Endodermal cell (in vitro differentiated cells): ENCODE data around the gene MARCHF3. TPM values are rescaled to one million over a fixed set of nuclear protein-coding genes. Genes with fewer than 3 reads are reported as not detected.
A peak's percentile ranks its signal among the peaks of the same experiment; 100 is the strongest.

Experiments
- DNase-seq: peaks from one replicate; pipeline ENCODE4 v3.0.0-alpha.2; 2017
- H3K27ac ChIP-seq: 2 replicates; pipeline ENCODE4 v1.5.1; 2013; ENCODE audit warnings: mild to moderate bottlenecking, low read depth, low read length, moderate library complexity
- H3K27me3 ChIP-seq: 2 replicates; pipeline ENCODE4 v1.6.1; 2013; ENCODE audit warnings: mild to moderate bottlenecking, low read length, moderate library complexity; ENCODE audit not compliant: insufficient read depth, control insufficient read depth, poor library complexity, severe bottlenecking
- H3K36me3 ChIP-seq: 2 replicates; pipeline ENCODE4 v1.7.0; 2013; ENCODE audit warnings: mild to moderate bottlenecking, low read length, moderate library complexity; ENCODE audit not compliant: control insufficient read depth, insufficient read depth
- H3K4me1 ChIP-seq: one replicate; pipeline ENCODE4 v1.7.0; 2013; ENCODE audit warnings: low read length; ENCODE audit not compliant: control insufficient read depth, insufficient read depth
- H3K4me3 ChIP-seq: 2 replicates; pipeline ENCODE4 v1.5.1; 2013; ENCODE audit warnings: mild to moderate bottlenecking, low read length, moderate library complexity
- H3K9ac ChIP-seq: 2 replicates; pipeline ENCODE4 v1.6.1; 2013; ENCODE audit warnings: mild to moderate bottlenecking, low read length, moderate library complexity; ENCODE audit not compliant: poor library complexity, severe bottlenecking; ENCODE audit errors: extremely low read depth
- H3K9me3 ChIP-seq: 2 replicates; pipeline ENCODE4 v1.6.1; 2013; ENCODE audit warnings: mild to moderate bottlenecking, low read length, moderate library complexity; ENCODE audit not compliant: control insufficient read depth
- H3K27ac Mint-ChIP-seq: 2 replicates; pipeline ENCODE4 v1.8.0; 2020; ENCODE audit warnings: mixed read lengths
- H3K27me3 Mint-ChIP-seq: 2 replicates; pipeline ENCODE4 v1.8.0; 2021; ENCODE audit warnings: mild to moderate bottlenecking, mixed read lengths; ENCODE audit not compliant: insufficient read depth
- H3K36me3 Mint-ChIP-seq: 2 replicates; pipeline ENCODE4 v1.8.0; 2020; ENCODE audit warnings: low read depth, mixed read lengths
- H3K4me1 Mint-ChIP-seq: 2 replicates; pipeline ENCODE4 v1.8.0; 2020; ENCODE audit warnings: mixed read lengths
- H3K4me3 Mint-ChIP-seq: 2 replicates; pipeline ENCODE4 v1.8.0; 2020; ENCODE audit warnings: mild to moderate bottlenecking, moderate library complexity, mixed read lengths
- H3K9me3 Mint-ChIP-seq: 2 replicates; pipeline ENCODE4 v1.8.0; 2020; ENCODE audit warnings: mild to moderate bottlenecking, mixed read lengths
- WGBS, 2 experiments: methylation state at CpG; one replicate each; pipeline versions ENCODE4 v1.1.5 to v1.1.7; 2013; ENCODE audit warnings: missing lambda C conversion rate in 2 of 2, mixed read lengths in 1 of 2; ENCODE audit not compliant: insufficient coverage in 1 of 2, insufficient read length in 1 of 2; 5-methylcytosine and 5-hydroxymethylcytosine counted together
- total RNA-seq, 2 donors: library from RNA; stranded (reverse); fragmentation: NEBNext Ultra II Directional in 1 of 2; extraction: Animal tissue kit (Norgen Biotek cat#: 25700) in 1 of 2; gene quantifications; 2 replicates in 1 of 2; 3 replicates in 1 of 2; pipeline ENCODE4 v1.2.1, GENCODE V29; 2021
- TF ChIP-seq, protein P1 (sequence below): fragments of 200-600 bp; sonication (generic); conservative IDR thresholded peaks from 2 replicates; pipeline ENCODE4 v1.5.0; 2021; ENCODE audit warnings: antibody characterized with exemption, mild to moderate bottlenecking

The MARCHF3 gene
- total RNA-seq, 2 donors from 2014 or later, result 4.4 to 11.3 TPM

DNA sequence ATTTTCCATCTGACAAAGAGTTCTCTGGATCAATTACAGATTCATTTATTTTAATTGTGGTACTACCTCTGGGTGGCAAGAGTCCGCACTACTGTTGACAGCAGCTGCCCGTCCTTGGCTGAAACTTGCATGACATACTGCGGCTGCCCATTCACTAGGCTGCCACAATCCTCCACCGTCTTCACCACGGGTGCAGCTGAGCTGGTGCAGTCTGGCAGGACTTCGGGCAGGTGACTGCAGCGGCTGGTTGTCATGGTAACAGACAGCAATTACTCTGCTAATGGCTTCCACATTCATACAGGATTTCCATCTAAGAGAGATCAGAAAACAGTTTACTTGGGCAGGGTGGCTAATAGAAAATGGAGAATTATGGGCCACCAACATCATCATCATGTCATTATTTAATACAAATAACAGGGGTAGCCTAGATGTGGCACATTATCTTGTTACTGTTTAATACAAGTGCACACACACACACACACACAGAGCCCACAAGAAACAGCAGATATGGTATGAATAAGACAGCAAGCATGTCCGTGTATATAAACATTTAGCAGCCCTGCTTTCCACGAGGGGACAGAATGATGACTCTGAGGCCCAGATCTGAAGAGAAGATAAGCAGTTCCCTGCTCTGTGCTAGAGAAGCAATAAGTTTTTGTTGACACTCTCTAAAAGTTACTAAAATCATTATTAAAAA, 112.3 kb downstream of the MARCHF3 start:
- 80 to 85% methylated on average over 6 to 9 of the region's 9 CpGs for WGBS, 2 experiments
- H3K9me3 Mint-ChIP-seq, result no peaks in the 10 kb centered on the region
- no peak overlapping the region for H3K4me3 ChIP-seq
- peak overlapping the region; percentile 13 for H3K27ac ChIP-seq
- H3K9ac ChIP-seq, result no peak overlapping the region
- no peaks in the 10 kb centered on the region for H3K27me3 ChIP-seq
- H3K4me1 Mint-ChIP-seq, result peaks cover 29% of the 10 kb centered on the region
- no peak overlapping the region for H3K4me3 Mint-ChIP-seq
- peaks cover 32% of the 10 kb centered on the region for H3K27me3 Mint-ChIP-seq
- peaks cover 45% of the 10 kb centered on the region for H3K36me3 ChIP-seq
- no peak overlapping the region for H3K27ac Mint-ChIP-seq
- no peaks in the 10 kb centered on the region for H3K9me3 ChIP-seq
- no peak for DNase-seq
- peaks cover 15% of the 10 kb centered on the region for H3K36me3 Mint-ChIP-seq
- TF ChIP-seq, protein P1, sequence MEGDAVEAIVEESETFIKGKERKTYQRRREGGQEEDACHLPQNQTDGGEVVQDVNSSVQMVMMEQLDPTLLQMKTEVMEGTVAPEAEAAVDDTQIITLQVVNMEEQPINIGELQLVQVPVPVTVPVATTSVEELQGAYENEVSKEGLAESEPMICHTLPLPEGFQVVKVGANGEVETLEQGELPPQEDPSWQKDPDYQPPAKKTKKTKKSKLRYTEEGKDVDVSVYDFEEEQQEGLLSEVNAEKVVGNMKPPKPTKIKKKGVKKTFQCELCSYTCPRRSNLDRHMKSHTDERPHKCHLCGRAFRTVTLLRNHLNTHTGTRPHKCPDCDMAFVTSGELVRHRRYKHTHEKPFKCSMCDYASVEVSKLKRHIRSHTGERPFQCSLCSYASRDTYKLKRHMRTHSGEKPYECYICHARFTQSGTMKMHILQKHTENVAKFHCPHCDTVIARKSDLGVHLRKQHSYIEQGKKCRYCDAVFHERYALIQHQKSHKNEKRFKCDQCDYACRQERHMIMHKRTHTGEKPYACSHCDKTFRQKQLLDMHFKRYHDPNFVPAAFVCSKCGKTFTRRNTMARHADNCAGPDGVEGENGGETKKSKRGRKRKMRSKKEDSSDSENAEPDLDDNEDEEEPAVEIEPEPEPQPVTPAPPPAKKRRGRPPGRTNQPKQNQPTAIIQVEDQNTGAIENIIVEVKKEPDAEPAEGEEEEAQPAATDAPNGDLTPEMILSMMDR, result no peak
- H3K4me1 ChIP-seq, result peaks cover 13% of the 10 kb centered on the region

- Mint-ChIP-seq H3K36me3 (peaks cover 30% of the 10 kb centered on the region), H3K27ac (no peak overlapping the region), H3K4me3 (no peak overlapping the region), H3K4me1 (peaks cover 29% of the 10 kb centered on the region), H3K9me3 (peaks cover 15% of the 10 kb centered on the region), H3K27me3 (peaks cover 34% of the 10 kb centered on the region)
- Histone ChIP-seq H3K36me3 (peaks cover 62% of the 10 kb centered on the region), H3K9me3 (peaks cover 18% of the 10 kb centered on the region), H3K4me1 (peaks cover 7% of the 10 kb centered on the region), H3K9ac (no peak overlapping the region), H3K4me3 (no peak overlapping the region), H3K27ac (no peak overlapping the region), H3K27me3 (no peaks in the 10 kb centered on the region)
- DNase-seq, result no peak
- TF ChIP-seq, protein P1, result peak; percentile 28
- 94 to 100% methylated on average over 1 to 2 of the region's 2 CpGs for WGBS, 2 experiments
Observed at GRCh38 chr5:126915496-126915895, 114.9 kb downstream of the MARCHF3 start.

DNA sequence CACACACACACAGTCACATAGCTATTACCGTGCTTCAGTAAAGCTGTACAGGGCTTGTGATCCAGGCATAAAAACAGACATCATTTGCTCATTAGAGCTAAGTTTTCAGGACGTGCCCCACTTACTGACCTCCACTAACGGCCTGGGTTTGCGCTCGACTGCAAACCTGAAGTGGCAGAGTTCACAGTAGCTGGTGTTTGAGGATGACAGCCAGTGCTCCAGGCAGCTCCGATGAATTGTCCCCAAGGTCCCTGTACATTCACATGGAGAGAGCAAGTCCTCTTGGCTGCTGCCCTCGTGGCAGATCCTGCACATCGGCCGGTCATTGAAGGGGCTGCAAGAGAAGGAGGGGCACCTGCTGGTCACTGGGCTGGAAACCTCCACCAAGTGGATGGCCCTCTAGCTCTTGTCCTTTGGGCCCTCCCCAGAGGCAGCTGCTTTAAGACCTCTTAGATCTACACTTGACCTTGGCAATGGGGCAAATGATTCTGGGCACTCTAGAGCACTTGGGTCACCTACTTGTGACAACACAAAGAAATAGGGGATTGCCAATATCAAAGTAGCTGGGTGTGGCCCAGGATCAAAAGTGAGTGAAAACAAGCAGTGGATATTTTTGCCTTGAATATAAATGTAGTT, 115.4 kb downstream of the MARCHF3 start:
- no peak for DNase-seq
- H3K27me3 Mint-ChIP-seq, result peaks cover 37% of the 10 kb centered on the region
- H3K4me1 Mint-ChIP-seq, result peaks cover 29% of the 10 kb centered on the region
- H3K27ac Mint-ChIP-seq, result no peak overlapping the region
- TF ChIP-seq, protein P1, result no peak
- no peak overlapping the region for H3K27ac ChIP-seq
- peaks cover 21% of the 10 kb centered on the region for H3K9me3 Mint-ChIP-seq
- H3K27me3 ChIP-seq, result no peaks in the 10 kb centered on the region
- H3K4me3 Mint-ChIP-seq, result no peak overlapping the region
- peaks cover 36% of the 10 kb centered on the region for H3K36me3 Mint-ChIP-seq
- peaks cover 67% of the 10 kb centered on the region for H3K36me3 ChIP-seq
- WGBS, 2 experiments, result 95 to 100% methylated on average over 5 to 9 of the region's 9 CpGs
- H3K9me3 ChIP-seq, result peaks cover 23% of the 10 kb centered on the region
- no peak overlapping the region for H3K4me3 ChIP-seq
- no peak overlapping the region for H3K9ac ChIP-seq
- peaks cover 7% of the 10 kb centered on the region for H3K4me1 ChIP-seq
